ENCODE measurements around the gene CDC23.

- TF ChIP-seq ATF2 (IDR thresholded peaks at IDR 0.05; ENCODE audit: low read length) (no peak), EZH2 (IDR thresholded peaks at IDR 0.05; ENCODE audit: low read depth, low read length, severe bottlenecking) (no peak), MAX (IDR thresholded peaks at IDR 0.05) (no peak), POLR2AphosphoS5 (IDR thresholded peaks at IDR 0.05; ENCODE audit: low read depth, low read length) (no peak)
Observed at GRCh38 chr5:138230981-138231589, 18.0 kb upstream of the CDC23 start.
